Endothelial cell of umbilical vein (primary cell): ENCODE data around the gene PTTG1IP. TPM values are rescaled to one million over a fixed set of nuclear protein-coding genes. Genes with fewer than 3 reads are reported as not detected.

Experiments used
- BruUV-seq: library from RNA; stranded (reverse); fragments of 400-500 nt; replicated peaks from 2 replicates; lab custom pipeline; 2021; lab: Mats Ljungman, UMichigan
- CTCF ChIA-PET: fragments of 300-600, 350-600 bp; sonication (Branson Sonifier 250); formaldehyde crosslinking; loops from one replicate; lab custom pipeline; 2021; ENCODE audit warnings: antibody characterized with exemption, inconsistent platforms; lab: Charles Lee
- POLR2A ChIA-PET: fragments of 300-600, 350-600 bp; sonication (Branson Sonifier 250); formaldehyde crosslinking; loops from one replicate; lab custom pipeline; 2021; ENCODE audit warnings: antibody characterized with exemption, inconsistent platforms; lab: Charles Lee
- DNase-seq: peaks from one replicate; pipeline ENCODE4 v3.0.0-alpha.2; 2011; ENCODE audit warnings: low read depth, low spot score
- FAIRE-seq: peaks from 2 replicates; lab custom pipeline; 2011; peaks lifted over from hg19 to GRCh38; lab: Jason Lieb, UNC
- H2AFZ ChIP-seq: 2 replicates; pipeline ENCODE4 v1.6.0; 2012; ENCODE audit warnings: low read depth, low read length, control low read depth, inconsistent platforms
- H3K27ac ChIP-seq: 2 replicates; pipeline ENCODE4 v1.5.1; 2011; ENCODE audit warnings: low read depth, mild to moderate bottlenecking, control low read depth, low read length, moderate library complexity; ENCODE audit not compliant: insufficient read depth
- H3K27me3 ChIP-seq, 2 experiments: 2 replicates each; pipeline versions ENCODE4 v1.6.0 to v1.6.1; 2011; ENCODE audit warnings: low read length in 2 of 2, mixed read lengths in 1 of 2; ENCODE audit not compliant: control insufficient read depth in 2 of 2, insufficient read depth in 2 of 2
- H3K36me3 ChIP-seq, 2 experiments: 2 replicates in 1 of 2; 3 replicates in 1 of 2; pipeline ENCODE4 v1.5.1; 2011; ENCODE audit warnings: low read length in 2 of 2, mild to moderate bottlenecking in 1 of 2, moderate library complexity in 1 of 2; ENCODE audit not compliant: control insufficient read depth in 2 of 2, insufficient read depth in 2 of 2; ENCODE audit errors: extremely low read depth in 1 of 2
- H3K4me1 ChIP-seq: 3 replicates; pipeline ENCODE4 v1.5.1; 2011; ENCODE audit warnings: mild to moderate bottlenecking, low read length; ENCODE audit not compliant: control insufficient read depth, insufficient read depth; ENCODE audit errors: extremely low read depth
- H3K4me2 ChIP-seq: 2 replicates; pipeline ENCODE4 v1.6.1; 2011; ENCODE audit warnings: low read length, control low read depth, mixed read lengths; ENCODE audit not compliant: insufficient read depth
- H3K4me3 ChIP-seq, 3 experiments: fragments of 200-600 bp in 1 of 3; sonication (generic), shearing (Covaris generic) in 1 of 3; replicated peaks in 1 of 3; 2 replicates each; pipeline ENCODE4 v1.5.1; 2011 to 2016; ENCODE audit warnings: control low read depth in 3 of 3, low read length in 3 of 3, mild to moderate bottlenecking in 2 of 3, inconsistent platforms in 1 of 3, low read depth in 1 of 3, moderate library complexity in 1 of 3; ENCODE audit not compliant: insufficient read depth in 1 of 3
- H3K79me2 ChIP-seq: 2 replicates; pipeline ENCODE4 v1.6.0; 2012; ENCODE audit warnings: low read length, inconsistent platforms; ENCODE audit not compliant: control insufficient read depth, insufficient read depth
- H3K9ac ChIP-seq: replicated peaks from 2 replicates; pipeline ENCODE3; 2011; ENCODE audit warnings: low read length, control low read depth; ENCODE audit not compliant: insufficient read depth; ENCODE audit errors: extremely low read depth
- H3K9me1 ChIP-seq: replicated peaks from 3 replicates; pipeline ENCODE4 v1.6.0; 2011; ENCODE audit warnings: mild to moderate bottlenecking, low read length; ENCODE audit not compliant: control insufficient read depth, insufficient read depth; ENCODE audit errors: extremely low read depth
- H3K9me3 ChIP-seq: replicated peaks from 2 replicates; pipeline ENCODE4 v1.5.1; 2012; ENCODE audit warnings: low read length, inconsistent platforms; ENCODE audit not compliant: control insufficient read depth, insufficient read depth
- H4K20me1 ChIP-seq: replicated peaks from 2 replicates; pipeline ENCODE3; 2011; ENCODE audit warnings: mild to moderate bottlenecking, low read length; ENCODE audit not compliant: control insufficient read depth, insufficient read depth; ENCODE audit errors: extremely low read depth
- CTCF ChIP-seq, 2 donors: IDR thresholded peaks; 1 replicate in 1 of 2; 2 replicates in 1 of 2; pipeline ENCODE4 v1.5.1; 2011; ENCODE audit warnings: low read length in 2 of 2, mild to moderate bottlenecking in 2 of 2, moderate library complexity in 2 of 2, control low read depth in 1 of 2, inconsistent platforms in 1 of 2, low read depth in 1 of 2; ENCODE audit not compliant: insufficient read depth in 1 of 2; ENCODE audit errors: extremely low read depth in 1 of 2
- EZH2 ChIP-seq: IDR thresholded peaks from 2 replicates; pipeline ENCODE4 v1.6.1; 2012; ENCODE audit warnings: borderline replicate concordance, low read depth, mild to moderate bottlenecking, moderate library complexity, low read length, inconsistent platforms; ENCODE audit not compliant: severe bottlenecking
- FOS ChIP-seq: IDR thresholded peaks from 2 replicates; pipeline ENCODE4 v1.6.1; 2011; ENCODE audit warnings: mild to moderate bottlenecking, low read length, moderate library complexity, borderline replicate concordance; ENCODE audit not compliant: insufficient read depth
- GATA2 ChIP-seq: IDR thresholded peaks from 2 replicates; pipeline ENCODE4 v1.7.0; 2011; ENCODE audit warnings: low read depth, mild to moderate bottlenecking, moderate library complexity, mixed read lengths, low read length; ENCODE audit not compliant: insufficient read length, insufficient read depth
- JUN ChIP-seq: IDR thresholded peaks from 2 replicates; pipeline ENCODE4 v1.6.1; 2011; ENCODE audit warnings: borderline replicate concordance, low read depth; ENCODE audit not compliant: insufficient read length, insufficient read depth
- MAX ChIP-seq: IDR thresholded peaks from 2 replicates; pipeline ENCODE4 v1.6.1; 2011; ENCODE audit not compliant: insufficient read depth, insufficient read length
- MYC ChIP-seq: IDR thresholded peaks from one replicate; pipeline ENCODE4 v1.6.1; 2011; ENCODE audit warnings: mild to moderate bottlenecking, low read depth, low read length
- POLR2A ChIP-seq: IDR thresholded peaks from 2 replicates; pipeline ENCODE4 v1.6.1; 2012; ENCODE audit warnings: low read depth, mild to moderate bottlenecking, control low read depth, low read length
- POLR2AphosphoS5 ChIP-seq: IDR thresholded peaks from 2 replicates; pipeline ENCODE4 v1.6.1; 2012; ENCODE audit warnings: low read depth, mild to moderate bottlenecking, control low read depth, low read length, moderate library complexity; ENCODE audit not compliant: insufficient read depth
- dilution Hi-C: fragments of 300-500 bp; cut with MboI; formaldehyde crosslinking; loops from one replicate; pipeline ENCODE4 v1.15.0; 2019; ENCODE audit warnings: low sequenced_read_pairs; ENCODE audit not compliant: extremely low pct_ligation_motif_present
- intact Hi-C: fragments of 100-400 bp; cut with micrococcal nuclease; formaldehyde crosslinking; loops from one replicate; pipeline ENCODE4 v1.10.0; 2022
- polyA plus RNA-seq, 4 experiments: library from polyadenylated mRNA; depleted of rRNA in 3 of 4; stranded (reverse) in 3 of 4; unstranded in 1 of 4; fragments of >200 nt; gene quantifications; 2 replicates each; pipeline versions ENCODE4 v1.2.1 to v1.2.3, GENCODE V29; 2011 to 2012; ENCODE audit warnings: missing spikeins in 1 of 4
- total RNA-seq: library from RNA; stranded (reverse); gene quantifications from 2 replicates; pipeline ENCODE4 v1.2.3, GENCODE V29; 2021

PTTG1IP gene
- total and polyA plus RNA-seq, 2 donors (not counting 3 experiments of a cell fraction or from before 2014, with no cell fraction given), result 342 to 415 TPM

GRCh38 chr21:44898011-44898488 lies 24.6 kb upstream of the PTTG1IP start:
- H3K36me3 ChIP-seq, result no peaks in the 10 kb centered on the region
- H4K20me1 ChIP-seq, result no peaks in the 10 kb centered on the region
- intact Hi-C loops, result no loop called here
- no peaks in the 10 kb centered on the region for H3K4me1 ChIP-seq
- ChIA-PET CTCF (interaction anchor here (0.8 to 1.0 kb wide), 3 partner anchors 9 to 30 kb away, joined by 3 to 4 read pairs (median 3); no protein-coding TSS in a partner anchor), POLR2A (no interaction called here)
- no peaks in the 10 kb centered on the region for H3K9me1 ChIP-seq
- DNase-seq (no peak), FAIRE-seq (no peak)
- no peak overlapping the region for H3K4me2 ChIP-seq
- no peaks in the 10 kb centered on the region for H3K9me3 ChIP-seq
- H3K4me3 ChIP-seq, result no peak overlapping the region
- no peak overlapping the region for H3K27ac ChIP-seq
- BruUV-seq, result no TSS peak
- H3K27me3 ChIP-seq, result no peaks in the 10 kb centered on the region
- no peaks in the 10 kb centered on the region for H3K79me2 ChIP-seq
- TF ChIP-seq CTCF (IDR thresholded peaks at IDR 0.05; ENCODE audit: extremely low read depth in 1 of 2, insufficient read depth in 1 of 2, low read depth in 1 of 2, low read length in 2 of 2) (no peak), JUN (no peak), FOS (no peak), MYC (no peak), MAX (no peak), POLR2A (no peak), GATA2 (no peak), POLR2AphosphoS5 (no peak), EZH2 (no peak)
- H2AFZ ChIP-seq, result no peak overlapping the region
- no peak overlapping the region for H3K9ac ChIP-seq
- dilution Hi-C loops, result no loop called here
